HL-60/S4 treated with phorbol 12-myristate 13-acetate at 8.2 ng/mL for 4 days and 3 days (cell line): ENCODE results near the gene TBC1D22A.

Experiments
- in situ Hi-C: fragments of 300-500 bp; cut with MboI; formaldehyde crosslinking; loops from 2 replicates; pipeline ENCODE4 v1.15.0; 2022; ENCODE audit warnings: low sequenced_read_pairs

TBC1D22A gene

GRCh38 chr22:47089796-47090460 lies 327.5 kb downstream of the TBC1D22A start:
- in situ Hi-C loops = loop anchor here (25.0 kb wide), 1 partner anchor 97 kb away; no protein-coding TSS in a partner anchor

- in situ Hi-C loops = loop anchor here (25.0 kb wide), 1 partner anchor 97 kb away; no protein-coding TSS in a partner anchor
Measured at GRCh38 chr22:47090591-47091245, 328.3 kb downstream of the TBC1D22A start.

- in situ Hi-C loops = loop anchor here (25.0 kb wide), 1 partner anchor 96 kb away; no protein-coding TSS in a partner anchor
Measured at GRCh38 chr22:47091246-47091651, 328.8 kb downstream of the TBC1D22A start.

DNA sequence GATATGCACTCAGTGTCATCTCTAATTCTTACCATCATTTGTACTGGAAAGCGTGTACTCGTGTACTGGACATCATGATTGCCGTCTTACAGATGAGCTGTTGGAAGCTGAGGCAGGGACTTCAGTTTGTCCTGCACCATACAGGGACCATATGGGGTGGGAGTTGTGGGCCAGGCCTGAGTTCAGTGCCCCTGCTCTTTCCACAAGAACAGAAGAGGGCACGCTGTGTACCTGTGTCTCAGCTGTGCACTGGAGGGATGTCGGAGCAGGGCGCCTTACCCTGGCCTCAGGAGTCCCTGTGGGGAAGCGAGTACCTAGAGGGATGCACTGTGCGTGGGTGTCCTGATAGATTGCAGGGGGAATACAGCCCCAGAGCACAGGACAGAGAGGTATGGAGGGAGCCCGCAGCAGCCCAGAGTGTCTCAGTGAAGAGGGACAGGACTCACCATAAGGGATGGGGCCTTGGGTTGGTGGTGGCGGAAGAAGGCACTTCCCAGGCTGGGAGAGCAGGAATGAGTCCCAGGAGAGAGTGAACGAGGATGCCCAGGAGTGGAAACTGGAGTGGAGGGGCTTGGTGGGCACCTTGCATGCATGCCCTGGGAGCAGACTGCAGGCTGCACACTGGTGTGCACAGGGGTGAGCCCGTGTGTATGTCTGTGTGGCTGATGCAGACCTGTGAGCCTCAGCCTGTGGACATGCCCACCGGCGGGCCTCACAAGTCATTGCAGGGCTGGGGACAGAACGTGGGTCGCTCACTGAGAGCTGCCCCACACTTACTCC lies 329.7 kb downstream of the TBC1D22A start:
- in situ Hi-C loops = loop anchor here (25.0 kb wide), 1 partner anchor 95 kb away; no protein-coding TSS in a partner anchor

DNA sequence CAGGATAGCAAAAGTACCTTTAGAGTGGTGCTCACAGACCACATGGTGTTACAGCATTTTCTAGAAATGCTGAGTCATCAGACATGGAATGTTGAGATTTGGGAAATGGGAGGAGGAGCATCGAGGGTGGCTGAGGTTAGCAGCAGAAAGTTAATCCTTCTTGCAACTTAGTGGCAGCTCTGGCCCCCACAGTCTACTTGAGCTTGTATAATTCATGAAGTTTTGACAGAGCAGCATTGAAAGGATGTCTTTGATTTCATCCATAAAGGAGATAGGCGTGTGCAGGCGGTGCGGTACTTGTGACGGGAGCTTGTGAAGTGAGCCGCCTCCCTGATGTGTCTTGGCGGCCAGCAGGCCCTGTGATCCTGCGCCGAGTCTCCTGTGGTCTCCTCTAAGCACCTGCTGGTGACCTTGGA lies 330.5 kb downstream of the TBC1D22A start:
- in situ Hi-C loops = loop anchor here (25.0 kb wide), 1 partner anchor 94 kb away; no protein-coding TSS in a partner anchor

DNA sequence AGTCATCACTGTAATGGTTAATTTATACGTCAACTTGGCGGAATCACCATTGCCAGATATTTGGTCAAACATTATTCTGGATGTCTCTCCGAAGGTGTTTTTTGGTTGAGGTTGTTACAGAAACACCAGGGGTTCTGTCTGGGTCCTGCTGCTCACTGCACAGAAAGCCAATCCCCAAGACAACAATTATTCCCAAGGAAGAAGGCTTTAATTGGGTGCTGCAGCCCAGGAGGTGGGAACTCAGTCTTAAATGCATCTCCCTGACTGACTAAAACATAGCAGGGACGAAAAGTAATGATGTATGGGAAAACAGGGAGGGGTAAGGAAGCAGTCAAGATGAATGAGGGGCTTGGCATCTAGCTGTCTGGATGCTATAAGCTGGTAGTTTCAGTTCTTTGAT lies 331.3 kb downstream of the TBC1D22A start:
- in situ Hi-C loops = loop anchor here (25.0 kb wide), 1 partner anchor 94 kb away; no protein-coding TSS in a partner anchor

DNA sequence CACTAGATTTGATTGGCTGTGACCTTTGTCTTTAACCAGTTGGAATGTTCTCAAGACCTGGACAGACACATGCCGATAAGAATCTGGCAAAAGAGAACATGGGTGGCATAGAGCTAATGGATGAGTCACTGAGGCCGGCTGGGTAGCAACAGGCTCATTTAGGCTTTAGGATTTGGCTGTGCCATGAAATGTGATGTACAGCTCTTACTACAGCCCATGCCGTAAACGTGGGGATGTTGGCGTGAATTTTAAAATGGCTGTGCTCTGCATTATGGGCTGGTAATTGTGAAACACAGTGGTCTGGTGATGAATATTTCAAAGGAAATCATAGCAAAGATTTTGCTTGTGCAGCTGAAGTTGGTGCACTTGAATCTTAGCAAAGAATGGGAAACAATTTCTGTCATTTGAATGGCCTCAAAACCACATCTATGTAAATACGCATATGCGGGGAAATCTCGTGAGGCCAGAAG lies 332.4 kb downstream of the TBC1D22A start:
- in situ Hi-C loops = loop anchor here (25.0 kb wide), 1 partner anchor 92 kb away; no protein-coding TSS in a partner anchor

DNA sequence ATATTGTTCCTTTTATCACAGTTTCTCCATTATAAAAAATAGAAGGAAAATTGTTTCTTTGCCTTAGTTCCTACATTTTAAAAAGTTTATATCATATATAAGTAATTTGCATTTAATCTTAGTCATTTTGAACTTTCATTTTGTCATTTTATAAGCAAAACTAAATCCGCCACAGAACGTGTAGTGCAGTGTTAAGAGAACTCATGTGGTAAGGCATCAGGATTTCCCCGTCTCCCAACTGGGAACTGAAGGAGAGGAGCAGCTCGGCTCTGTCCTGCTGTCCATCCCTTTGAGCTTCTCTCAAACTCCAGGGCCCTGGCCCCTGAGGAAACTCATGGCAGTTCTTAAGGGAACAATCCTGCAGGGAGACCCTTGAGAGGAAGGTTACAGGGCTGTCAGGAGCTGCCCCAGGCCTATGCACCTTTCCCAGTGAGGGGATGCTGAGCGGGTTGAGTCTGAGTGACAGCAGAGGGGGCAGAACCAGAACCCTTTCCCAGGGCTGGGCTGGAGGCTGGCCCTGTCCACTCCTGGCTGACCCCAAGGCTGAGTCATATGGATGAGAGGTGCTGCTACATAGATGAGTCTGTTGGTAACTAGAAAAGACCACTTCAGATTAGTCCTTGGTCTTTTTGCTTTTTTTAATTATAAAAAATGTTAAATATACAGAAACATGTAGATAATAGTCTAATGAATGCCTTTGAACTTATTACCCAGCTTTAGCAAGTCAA lies 333.1 kb downstream of the TBC1D22A start:
- in situ Hi-C loops = loop anchor here (25.0 kb wide), 1 partner anchor 92 kb away; no protein-coding TSS in a partner anchor

DNA sequence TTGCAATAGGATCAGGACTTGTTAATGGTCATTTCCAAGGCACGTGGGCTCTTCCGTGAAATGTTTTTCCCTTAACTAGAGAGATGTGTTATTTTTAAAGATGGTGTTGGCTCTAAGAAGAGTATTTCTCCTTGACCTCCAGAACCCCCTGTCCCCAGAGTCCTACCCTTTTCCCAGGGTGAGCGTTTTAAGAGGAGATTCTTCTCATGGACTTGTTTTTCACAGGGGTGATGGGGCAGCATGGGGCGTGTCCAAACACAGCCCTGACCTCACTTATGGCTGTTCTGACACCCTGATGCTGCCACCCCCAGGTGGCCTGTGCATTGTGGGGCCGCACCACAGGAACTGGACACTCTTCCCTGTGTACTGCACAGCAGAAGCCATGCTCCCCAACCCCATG lies 335.7 kb downstream of the TBC1D22A start:
- in situ Hi-C loops = loop anchor here (25.0 kb wide), 1 partner anchor 89 kb away; no protein-coding TSS in a partner anchor

- in situ Hi-C loops = loop anchor here (25.0 kb wide), 1 partner anchor 89 kb away; no protein-coding TSS in a partner anchor
Measured at GRCh38 chr22:47098554-47098953, 336.1 kb downstream of the TBC1D22A start.

DNA sequence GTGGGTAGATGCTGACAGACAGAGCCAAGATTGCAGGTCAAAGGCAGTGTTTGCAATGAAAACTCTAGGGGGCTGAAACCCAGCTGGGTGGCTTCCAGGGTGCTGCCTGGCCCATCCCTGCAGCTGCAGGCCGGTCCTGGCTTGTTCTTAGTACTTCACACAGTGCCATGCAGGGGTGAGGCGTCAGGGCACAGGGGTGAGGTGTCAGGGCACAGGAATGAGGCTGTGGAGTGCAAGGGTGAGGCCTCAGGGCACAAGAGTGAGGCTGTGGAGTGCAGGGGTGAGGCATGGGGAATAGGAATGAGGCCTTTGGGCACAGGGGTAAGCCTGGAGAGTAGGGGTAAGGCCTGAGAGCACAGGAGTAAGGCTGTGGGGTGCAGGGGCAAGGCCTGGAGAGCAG lies 337.6 kb downstream of the TBC1D22A start:
- in situ Hi-C loops = no loop called here

DNA sequence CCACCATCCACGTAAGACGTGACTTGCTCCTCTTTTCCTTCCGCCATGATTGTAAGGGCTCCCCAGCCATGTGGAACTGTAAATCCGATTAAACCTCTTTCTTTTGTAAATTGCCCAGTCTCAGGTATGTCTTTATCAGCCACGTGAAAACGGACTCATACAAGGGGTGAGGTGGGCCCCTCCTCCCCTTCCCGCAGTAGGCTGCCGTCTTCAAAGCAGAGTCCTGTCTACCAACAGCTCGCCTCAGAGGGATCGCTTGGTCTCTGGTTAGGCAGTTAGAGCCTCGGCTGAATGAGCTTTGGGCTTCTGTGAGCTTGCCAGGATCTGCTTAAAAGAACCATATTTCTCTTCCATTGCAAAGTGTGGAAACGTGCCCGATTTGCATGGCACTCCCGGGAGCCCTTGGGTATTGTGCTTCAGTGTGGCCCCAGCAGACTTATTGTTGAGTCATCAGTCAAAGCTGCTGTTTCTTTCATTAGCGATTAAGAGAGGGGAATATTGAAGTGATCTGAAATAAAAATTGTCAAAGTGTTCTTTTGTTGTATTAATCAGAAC lies 338.3 kb downstream of the TBC1D22A start:
- in situ Hi-C loops = no loop called here

DNA sequence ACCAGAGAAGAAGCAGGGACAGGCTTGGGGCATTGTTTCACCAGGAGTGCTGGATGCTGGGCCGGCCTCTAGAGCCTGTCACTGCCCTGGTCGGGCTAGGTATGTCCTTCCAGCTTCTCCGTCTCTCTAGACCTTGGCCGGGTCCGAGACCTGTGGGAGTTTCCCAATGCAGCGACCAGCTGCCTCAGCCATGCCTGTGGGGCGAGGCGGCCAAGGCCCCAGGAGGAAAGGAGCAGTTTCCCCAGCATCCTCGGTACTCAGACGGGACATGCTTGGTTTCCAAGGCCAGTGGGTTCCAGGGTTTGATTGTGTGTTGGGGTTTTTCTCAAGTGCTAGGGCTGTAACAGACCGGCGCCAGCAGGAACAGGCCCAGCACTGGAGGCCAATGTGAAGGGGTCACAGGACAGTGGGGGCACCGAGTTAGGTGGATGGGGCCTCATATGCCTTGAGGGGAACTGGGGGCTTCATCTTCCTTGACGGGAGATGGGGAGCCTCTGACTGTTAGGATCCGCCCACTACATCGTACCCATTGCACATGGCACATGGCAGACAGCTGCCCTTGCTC lies 339.0 kb downstream of the TBC1D22A start:
- in situ Hi-C loops = no loop called here

DNA sequence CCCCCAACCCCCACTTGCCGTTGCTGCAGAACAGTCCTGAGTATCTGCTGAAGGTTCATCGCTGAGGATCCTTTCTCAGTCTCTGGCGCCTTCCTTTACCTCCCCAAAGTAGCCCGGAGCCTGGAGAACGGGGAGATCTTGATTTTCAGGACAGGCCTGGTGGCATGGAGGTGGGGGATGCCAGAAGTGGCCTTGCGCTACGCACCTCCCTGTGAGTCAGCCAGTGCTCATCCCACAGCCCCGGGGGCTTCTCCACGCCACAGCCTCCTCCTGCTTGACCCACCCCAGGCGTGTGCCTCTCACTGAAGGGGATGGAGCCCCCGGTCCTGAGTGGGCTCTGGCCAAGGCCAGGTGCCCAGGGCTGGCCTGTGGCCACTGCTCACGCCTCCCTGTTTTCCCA lies 339.6 kb downstream of the TBC1D22A start:
- in situ Hi-C loops = no loop called here

GRCh38 chr22:47102648-47103047 lies 340.2 kb downstream of the TBC1D22A start:
- in situ Hi-C loops = no loop called here

DNA sequence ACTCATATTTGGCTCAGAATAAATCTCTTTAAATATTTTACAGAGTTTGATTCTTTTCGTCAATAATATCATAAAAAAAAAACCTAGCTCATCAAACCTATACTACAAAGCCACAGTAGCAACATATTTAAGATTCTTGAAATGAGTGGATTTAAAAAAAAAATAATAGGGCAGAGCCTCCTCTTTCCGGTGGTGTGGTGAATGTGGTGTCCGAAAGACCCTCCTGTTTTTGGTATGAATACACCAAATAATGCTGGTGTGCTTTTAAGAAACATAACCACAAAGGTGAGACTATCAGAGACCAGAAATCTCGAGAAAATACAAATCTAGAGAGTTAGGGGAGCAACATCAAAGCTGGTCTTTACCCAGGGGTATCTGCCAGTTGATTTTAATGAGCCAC lies 342.6 kb downstream of the TBC1D22A start:
- in situ Hi-C loops = no loop called here

DNA sequence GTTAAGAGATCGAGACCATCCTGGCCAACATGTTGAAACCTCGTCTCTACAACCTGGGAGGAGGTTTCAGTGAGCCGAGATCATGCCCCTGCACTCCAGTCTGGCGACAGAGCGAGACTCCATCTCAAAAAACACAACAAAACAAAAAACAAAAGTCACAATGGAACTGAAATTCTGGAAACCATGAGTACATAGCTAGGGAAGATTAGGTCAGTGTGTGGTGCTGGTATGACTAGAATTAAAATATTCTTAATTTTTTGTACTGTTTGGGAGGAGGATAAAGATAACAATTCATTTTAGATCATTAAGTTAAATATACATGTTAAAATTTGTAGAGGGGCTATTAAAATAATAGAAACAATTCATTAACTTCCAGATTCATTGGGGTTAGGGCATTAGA lies 344.4 kb downstream of the TBC1D22A start:
- in situ Hi-C loops = no loop called here

- in situ Hi-C loops = no loop called here
Measured at GRCh38 chr22:47107431-47107830, 345.0 kb downstream of the TBC1D22A start.

GRCh38 chr22:47110817-47111443 lies 348.5 kb downstream of the TBC1D22A start:
- in situ Hi-C loops = no loop called here
